ENCODE measurements around the gene CTU2. TPM values are rescaled to one million over a fixed set of nuclear protein-coding genes. Genes with fewer than 3 reads are reported as not detected.

CTU2 gene
- total RNA-seq (10 to 100 TPM; 20.4 to 21.1 TPM), polyA plus RNA-seq (10 to 100 TPM; 11.5 to 13.6 TPM)

- Histone ChIP-seq H3K4me3 (ENCODE audit: low read length in 2 of 2) (peak within 1 kb of the TSS; percentile 95 to 98), H3K36me3 (ENCODE audit: insufficient read depth, low read length) (no peaks in the 10 kb centered on the region), H3K27ac (ENCODE audit: low read depth, low read length) (peak within 1 kb of the TSS; percentile 85), H3K9me3 (ENCODE audit: control insufficient read depth in 1 of 2, low read length in 2 of 2) (no peaks in the 10 kb centered on the region), H3K4me1 (ENCODE audit: insufficient read depth, low read length) (peaks cover 50% of the 10 kb centered on the region), H3K27me3 (ENCODE audit: insufficient read depth, low read length) (no peaks in the 10 kb centered on the region)
- intact Hi-C loops (cut with micrococcal nuclease) = loop anchor here (1.0 kb wide), 3 partner anchors 20 to 136 kb away; partner anchors contain the start of genes MVD, SNAI3 and ZC3H18
- Mint-ChIP-seq H3K4me3 (peak within 1 kb of the TSS; percentile 93 to 96 (median 96)), H3K4me1 (peaks cover 20 to 62% (median 39%) of the 10 kb centered on the region in 4 donors), H3K36me3 (peaks cover 4 to 29% of the 10 kb centered on the region in 2 donors), H3K27me3 (no peaks in the 10 kb centered on the region), H3K9me3 (no peaks in the 10 kb centered on the region), H3K27ac (peak within 1 kb of the TSS; percentile 97 to 99 (median 98))
- POLR2A ChIA-PET (ENCODE audit: partially characterized antibody) = interaction anchor here (0.6 to 9.3 kb wide), 17 partner anchors 13 to 510 kb away, joined by 3 to 249 read pairs (median 7); partner anchors contain the start of genes APRT, IL17C, SNAI3 and ZC3H18
- CTCF ChIA-PET (ENCODE audit: partially characterized antibody) = interaction anchor here (0.5 to 1.6 kb wide), 5 partner anchors 14 to 857 kb away, joined by 3 to 8 read pairs (median 3); no protein-coding TSS in a partner anchor
- DNase-seq = peak; percentile 90 to 94 (median 91)
Observed at GRCh38 chr16:88706229-88706964, at the start of gene CTU2, which contains the start of gene RNF166. Gene CTU2, plus strand, starts transcription at chr16:88706503. Its CDS starts 28 bp downstream, at chr16:88706531. Gene RNF166, minus strand, starts transcription at chr16:88706408. Its CDS starts 83 bp downstream, at chr16:88706325.

GRCh38 chr16:88657371-88657770 is 48.9 kb upstream of the CTU2 start:
- Histone ChIP-seq H3K4me3 (ENCODE audit: low read length in 2 of 2) (no peak overlapping the region), H3K9me3 (ENCODE audit: control insufficient read depth in 1 of 2, low read length in 2 of 2) (no peaks in the 10 kb centered on the region), H3K4me1 (ENCODE audit: insufficient read depth, low read length) (peaks cover 10% of the 10 kb centered on the region), H3K36me3 (ENCODE audit: insufficient read depth, low read length) (no peaks in the 10 kb centered on the region), H3K27ac (ENCODE audit: low read depth, low read length) (no peak overlapping the region), H3K27me3 (ENCODE audit: insufficient read depth, low read length) (no peaks in the 10 kb centered on the region)
- Mint-ChIP-seq H3K4me1 (peaks cover 5 to 14% (median 6%) of the 10 kb centered on the region in 4 donors), H3K27ac (no peak overlapping the region), H3K4me3 (no peak overlapping the region), H3K36me3 (peaks cover 0 to 7% of the 10 kb centered on the region in 2 donors), H3K27me3 (no peaks in the 10 kb centered on the region), H3K9me3 (no peaks in the 10 kb centered on the region)
- intact Hi-C loops (cut with micrococcal nuclease) = no loop called here
- no peak for DNase-seq
- ChIA-PET CTCF (ENCODE audit: partially characterized antibody) (no interaction called here), POLR2A (ENCODE audit: partially characterized antibody) (no interaction called here)

- peaks cover 0 to 2% (median 0%) of the 10 kb centered on the region in 8 donors for H3K9me3 Mint-ChIP-seq
- intact Hi-C loops (cut with micrococcal nuclease) = no loop called here
- no peak overlapping the region for H3K4me3 Mint-ChIP-seq
- H3K27ac ChIP-seq (ENCODE audit: low read depth, low read length) = no peak overlapping the region
- no peaks in the 10 kb centered on the region for H3K27me3 ChIP-seq (ENCODE audit: insufficient read depth, low read length)
- no peak overlapping the region for H3K4me3 ChIP-seq (ENCODE audit: low read length in 2 of 2)
- no peaks in the 10 kb centered on the region for H3K36me3 ChIP-seq (ENCODE audit: insufficient read depth, low read length)
- no peaks in the 10 kb centered on the region for H3K9me3 ChIP-seq (ENCODE audit: control insufficient read depth in 1 of 2, low read length in 2 of 2)
- H3K4me1 ChIP-seq (ENCODE audit: insufficient read depth, low read length) = peaks cover 11% of the 10 kb centered on the region
- CTCF ChIA-PET (ENCODE audit: partially characterized antibody) = no interaction called here
- H3K4me1 Mint-ChIP-seq = peaks cover 7 to 17% (median 10%) of the 10 kb centered on the region in 4 donors
- no peak overlapping the region for H3K27ac Mint-ChIP-seq
- H3K36me3 Mint-ChIP-seq = peaks cover 0 to 13% of the 10 kb centered on the region in 2 donors
- no peak for DNase-seq
- H3K27me3 Mint-ChIP-seq = no peaks in the 10 kb centered on the region
- POLR2A ChIA-PET (ENCODE audit: partially characterized antibody) = interaction anchor here (0.9 kb wide), 1 partner anchor 42 kb away, joined by 3 read pairs; no protein-coding TSS in a partner anchor
Observed at GRCh38 chr16:88658714-88659113, 47.6 kb upstream of the CTU2 start.

- H3K36me3 ChIP-seq (ENCODE audit: insufficient read depth, low read length) = no peaks in the 10 kb centered on the region
- Mint-ChIP-seq H3K9me3 (peaks cover 0 to 2% (median 0%) of the 10 kb centered on the region in 8 donors), H3K27me3 (no peaks in the 10 kb centered on the region), H3K36me3 (peaks cover 0 to 13% of the 10 kb centered on the region in 2 donors), H3K4me1 (peaks cover 9 to 17% (median 13%) of the 10 kb centered on the region in 4 donors), H3K27ac (no peak overlapping the region), H3K4me3 (no peak overlapping the region)
- H3K27ac ChIP-seq (ENCODE audit: low read depth, low read length) = no peak overlapping the region
- ChIA-PET CTCF (ENCODE audit: partially characterized antibody) (no interaction called here), POLR2A (ENCODE audit: partially characterized antibody) (interaction anchor here (0.9 kb wide), 1 partner anchor 41 kb away, joined by 3 read pairs; no protein-coding TSS in a partner anchor)
- no peak overlapping the region for H3K4me3 ChIP-seq (ENCODE audit: low read length in 2 of 2)
- H3K27me3 ChIP-seq (ENCODE audit: insufficient read depth, low read length) = no peaks in the 10 kb centered on the region
- DNase-seq = no peak
- peaks cover 15% of the 10 kb centered on the region for H3K4me1 ChIP-seq (ENCODE audit: insufficient read depth, low read length)
- H3K9me3 ChIP-seq (ENCODE audit: control insufficient read depth in 1 of 2, low read length in 2 of 2) = no peaks in the 10 kb centered on the region
- intact Hi-C loops (cut with micrococcal nuclease) = no loop called here
Observed at GRCh38 chr16:88659160-88659559, 47.1 kb upstream of the CTU2 start.

GRCh38 chr16:88661468-88661867 is 44.8 kb upstream of the CTU2 start:
- DNase-seq = no peak
- no peaks in the 10 kb centered on the region for H3K27me3 Mint-ChIP-seq
- Histone ChIP-seq H3K27ac (ENCODE audit: low read depth, low read length) (no peak overlapping the region), H3K36me3 (ENCODE audit: insufficient read depth, low read length) (no peaks in the 10 kb centered on the region), H3K4me1 (ENCODE audit: insufficient read depth, low read length) (peaks cover 16% of the 10 kb centered on the region), H3K4me3 (ENCODE audit: low read length in 2 of 2) (no peak overlapping the region), H3K27me3 (ENCODE audit: insufficient read depth, low read length) (no peaks in the 10 kb centered on the region), H3K9me3 (ENCODE audit: control insufficient read depth in 1 of 2, low read length in 2 of 2) (no peaks in the 10 kb centered on the region)
- peaks cover 9 to 22% (median 15%) of the 10 kb centered on the region in 4 donors for H3K4me1 Mint-ChIP-seq
- peaks cover 0 to 8% of the 10 kb centered on the region in 2 donors for H3K36me3 Mint-ChIP-seq
- ChIA-PET POLR2A (ENCODE audit: partially characterized antibody) (no interaction called here), CTCF (ENCODE audit: partially characterized antibody) (no interaction called here)
- peak overlapping the region in 6 of 8 donors; percentile 1 to 89 (median 46) for H3K4me3 Mint-ChIP-seq
- intact Hi-C loops (cut with micrococcal nuclease) = no loop called here
- H3K9me3 Mint-ChIP-seq = peaks cover 0 to 2% (median 0%) of the 10 kb centered on the region in 8 donors
- H3K27ac Mint-ChIP-seq = peak overlapping the region in 5 of 7 donors; percentile 2 to 80 (median 25)

GRCh38 chr16:88662222-88662842 is 44.0 kb upstream of the CTU2 start:
- no peaks in the 10 kb centered on the region for H3K27me3 Mint-ChIP-seq
- Histone ChIP-seq H3K27ac (ENCODE audit: low read depth, low read length) (peak overlapping the region; percentile 83), H3K4me1 (ENCODE audit: insufficient read depth, low read length) (peaks cover 16% of the 10 kb centered on the region), H3K36me3 (ENCODE audit: insufficient read depth, low read length) (no peaks in the 10 kb centered on the region), H3K9me3 (ENCODE audit: control insufficient read depth in 1 of 2, low read length in 2 of 2) (no peaks in the 10 kb centered on the region), H3K27me3 (ENCODE audit: insufficient read depth, low read length) (no peaks in the 10 kb centered on the region), H3K4me3 (ENCODE audit: low read length in 2 of 2) (peak overlapping the region; percentile 57 to 95)
- ChIA-PET CTCF (ENCODE audit: partially characterized antibody) (interaction anchor here (1.0 kb wide), 1 partner anchor 42 kb away, joined by 3 read pairs; no protein-coding TSS in a partner anchor), POLR2A (ENCODE audit: partially characterized antibody) (interaction anchor here (0.8 to 3.8 kb wide), 12 partner anchors 10 to 119 kb away, joined by 3 to 53 read pairs (median 7); partner anchors contain the start of genes CYBA and ZC3H18)
- peaks cover 10 to 22% (median 15%) of the 10 kb centered on the region in 4 donors for H3K4me1 Mint-ChIP-seq
- peaks cover 0 to 8% of the 10 kb centered on the region in 2 donors for H3K36me3 Mint-ChIP-seq
- intact Hi-C loops (cut with micrococcal nuclease) = no loop called here
- H3K4me3 Mint-ChIP-seq = peak overlapping the region; percentile 78 to 95 (median 89)
- H3K27ac Mint-ChIP-seq = peak overlapping the region; percentile 80 to 98 (median 95)
- DNase-seq = no peak
- H3K9me3 Mint-ChIP-seq = peaks cover 0 to 2% (median 0%) of the 10 kb centered on the region in 8 donors

Data from CD4-positive, alpha-beta memory T cell (primary cell).